22Rv1 (cell line): ENCODE measurements around the gene EIF4G3.

Source experiments
- CTCF ChIP-seq: fragments of 450-650 bp; IDR thresholded peaks from 2 replicates; pipeline ENCODE4 v1.5.1; 2017; ENCODE audit warnings: mild to moderate bottlenecking
- ZFX ChIP-seq: fragments of 450-650 bp; IDR thresholded peaks from 2 replicates; pipeline ENCODE4 v1.6.1; 2017; ENCODE audit warnings: antibody characterized with exemption, borderline replicate concordance

GRCh38 chr1:20837554-20838192, 339.0 kb downstream of the EIF4G3 start:
- TF ChIP-seq CTCF = no peak
- no peak for TF ChIP-seq ZFX
